HEK293T (cell line): Measurements from ENCODE around the gene ANKRD16.
"Not testable (repeated sequence)": the region's sequence is repeated elsewhere in the genome, so short reads cannot be mapped to it uniquely, and the experiment has no call there.

ENCODE experiments used
- CTCF ChIA-PET: fragments of 350-600 bp; formaldehyde crosslinking; extraction: SDS; loops from one replicate; lab custom pipeline; 2021; ENCODE audit warnings: antibody characterized with exemption, inconsistent platforms; lab: Yijun Ruan, JAX
- POLR2A ChIA-PET: fragments of 350-600 bp; formaldehyde crosslinking; extraction: SDS; loops from one replicate; lab custom pipeline; 2020; ENCODE audit warnings: antibody characterized with exemption, inconsistent platforms; lab: Yijun Ruan, JAX
- DNase-seq: peaks from one replicate; pipeline ENCODE4 v3.0.0; 2012; ENCODE audit warnings: mixed read lengths; ENCODE audit errors: extremely low spot score
- ARNT ChIP-seq: fragments of 450-650 bp; IDR thresholded peaks from 2 replicates; pipeline ENCODE4 v1.6.1; 2017; ENCODE audit warnings: mild to moderate bottlenecking
- BHLHE40 ChIP-seq: fragments of 450-650 bp; IDR thresholded peaks from 2 replicates; pipeline ENCODE4 v1.6.1; 2016; ENCODE audit warnings: mild to moderate bottlenecking, moderate library complexity, borderline replicate concordance
- CTBP1 ChIP-seq: fragments of 450-650 bp; IDR thresholded peaks from 2 replicates; pipeline ENCODE4 v1.6.1; 2016; ENCODE audit warnings: borderline replicate concordance
- ELF4 ChIP-seq: fragments of 450-650 bp; IDR thresholded peaks from 2 replicates; pipeline ENCODE4 v1.6.1; 2017; ENCODE audit warnings: antibody characterized with exemption
- FOXA1 ChIP-seq: fragments of 450-650 bp; IDR thresholded peaks from 2 replicates; pipeline ENCODE4 v1.6.1; 2016; ENCODE audit warnings: mild to moderate bottlenecking
- FOXK2 ChIP-seq: fragments of 450-650 bp; IDR thresholded peaks from 2 replicates; pipeline ENCODE4 v1.6.1; 2016; ENCODE audit warnings: mild to moderate bottlenecking
- FOXM1 ChIP-seq: fragments of 450-650 bp; IDR thresholded peaks from 2 replicates; pipeline ENCODE4 v1.6.1; 2017; ENCODE audit warnings: mild to moderate bottlenecking, borderline replicate concordance
- HDGF ChIP-seq: fragments of 450-650 bp; IDR thresholded peaks from 2 replicates; pipeline ENCODE4 v1.6.1; 2017; ENCODE audit warnings: antibody characterized with exemption, borderline replicate concordance
- L3MBTL2 ChIP-seq: fragments of 450-650 bp; conservative IDR thresholded peaks from 2 replicates; pipeline ENCODE4 v1.6.1; 2016; ENCODE audit warnings: mild to moderate bottlenecking
- LEF1 ChIP-seq: fragments of 450-650 bp; IDR thresholded peaks from 2 replicates; pipeline ENCODE4 v1.6.1; 2017; ENCODE audit warnings: mild to moderate bottlenecking, borderline replicate concordance
- NFRKB ChIP-seq: fragments of 450-650 bp; IDR thresholded peaks from 2 replicates; pipeline ENCODE4 v1.6.1; 2016; ENCODE audit warnings: mild to moderate bottlenecking, moderate library complexity
- SP1 ChIP-seq: fragments of 450-650 bp; IDR thresholded peaks from 2 replicates; pipeline ENCODE4 v1.6.1; 2017
- SUZ12 ChIP-seq: fragments of 450-650 bp; IDR thresholded peaks from 2 replicates; pipeline ENCODE4 v1.6.1; 2016; ENCODE audit warnings: mild to moderate bottlenecking
- TARDBP ChIP-seq: fragments of 450-650 bp; IDR thresholded peaks from 2 replicates; pipeline ENCODE4 v1.6.1; 2016
- ZNF384 ChIP-seq: fragments of 450-650 bp; IDR thresholded peaks from 2 replicates; pipeline ENCODE4 v1.6.1; 2016
- TF ChIP-seq, protein P1 (sequence below): fragments of 450-650 bp; IDR thresholded peaks from 2 replicates; pipeline ENCODE4 v1.6.1; 2016

The ANKRD16 gene

GRCh38 chr10:5915451-5915850, 25.8 kb upstream of the ANKRD16 start:
- TF ChIP-seq BHLHE40 = no peak
- TF ChIP-seq TARDBP = no peak
- TF ChIP-seq ZNF384 = no peak
- TF ChIP-seq CTBP1 = no peak
- TF ChIP-seq NFRKB = no peak
- TF ChIP-seq SUZ12 = no peak
- TF ChIP-seq FOXA1 = no peak
- no peak for TF ChIP-seq ARNT
- no peak for TF ChIP-seq L3MBTL2
- no peak for TF ChIP-seq LEF1
- TF ChIP-seq, protein P1, sequence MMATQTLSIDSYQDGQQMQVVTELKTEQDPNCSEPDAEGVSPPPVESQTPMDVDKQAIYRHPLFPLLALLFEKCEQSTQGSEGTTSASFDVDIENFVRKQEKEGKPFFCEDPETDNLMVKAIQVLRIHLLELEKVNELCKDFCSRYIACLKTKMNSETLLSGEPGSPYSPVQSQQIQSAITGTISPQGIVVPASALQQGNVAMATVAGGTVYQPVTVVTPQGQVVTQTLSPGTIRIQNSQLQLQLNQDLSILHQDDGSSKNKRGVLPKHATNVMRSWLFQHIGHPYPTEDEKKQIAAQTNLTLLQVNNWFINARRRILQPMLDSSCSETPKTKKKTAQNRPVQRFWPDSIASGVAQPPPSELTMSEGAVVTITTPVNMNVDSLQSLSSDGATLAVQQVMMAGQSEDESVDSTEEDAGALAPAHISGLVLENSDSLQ = no peak
- no peak for TF ChIP-seq FOXK2
- no peak for TF ChIP-seq FOXM1
- TF ChIP-seq SP1 = no peak
- no peak for TF ChIP-seq ELF4
- no peak for TF ChIP-seq HDGF
- ChIA-PET CTCF (no interaction called here), POLR2A (interaction anchor here (1.2 kb wide), 1 partner anchor 26 kb away, joined by 4 read pairs; the partner anchor contains the start of genes ANKRD16 and FBH1)
- DNase-seq = no peak

- no peak for DNase-seq
- no peak for TF ChIP-seq FOXK2
- no peak for TF ChIP-seq LEF1
- no peak for TF ChIP-seq BHLHE40
- no peak for TF ChIP-seq L3MBTL2
- TF ChIP-seq HDGF = no peak
- no peak for TF ChIP-seq ARNT
- no peak for TF ChIP-seq ELF4
- TF ChIP-seq CTBP1 = no peak
- no peak for TF ChIP-seq SP1
- TF ChIP-seq FOXM1 = no peak
- no peak for TF ChIP-seq TARDBP
- TF ChIP-seq, protein P1 = no peak
- TF ChIP-seq FOXA1 = no peak
- no peak for TF ChIP-seq NFRKB
- no peak for TF ChIP-seq ZNF384
- no peak for TF ChIP-seq SUZ12
- POLR2A ChIA-PET = no interaction called here
- CTCF ChIA-PET = no interaction called here
Observed at GRCh38 chr10:5913736-5914135, 24.0 kb upstream of the ANKRD16 start.

DNA sequence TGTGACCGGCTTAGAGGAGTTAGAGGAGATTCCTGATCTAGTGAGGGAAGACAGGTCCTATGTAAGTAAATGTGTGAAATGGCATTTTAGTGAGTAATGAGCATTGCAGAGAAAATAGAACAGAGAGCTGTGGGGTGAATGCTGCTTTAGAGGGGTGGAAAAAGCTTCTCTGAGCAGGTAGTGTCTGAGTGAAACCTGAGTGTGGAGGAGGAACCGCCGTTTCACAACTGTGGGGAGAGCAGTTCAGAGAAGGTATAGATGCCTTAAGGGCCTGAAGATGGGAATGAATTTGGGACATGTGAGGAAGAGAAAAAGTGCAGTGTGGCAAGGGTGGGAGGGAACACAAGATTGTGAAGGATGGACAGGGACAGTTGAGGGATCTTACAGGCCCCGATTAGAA, 22.0 kb upstream of the ANKRD16 start:
- no peak for DNase-seq
- no peak for TF ChIP-seq FOXM1
- TF ChIP-seq LEF1 = no peak
- TF ChIP-seq L3MBTL2 = no peak
- TF ChIP-seq ELF4 = no peak
- no peak for TF ChIP-seq FOXA1
- TF ChIP-seq, protein P1 = no peak
- no peak for TF ChIP-seq CTBP1
- TF ChIP-seq SP1 = no peak
- TF ChIP-seq SUZ12 = no peak
- ChIA-PET CTCF (no interaction called here), POLR2A (no interaction called here)

GRCh38 chr10:5910323-5911100, 20.8 kb upstream of the ANKRD16 start:
- ChIA-PET CTCF (no interaction called here), POLR2A (no interaction called here)
- no peak for DNase-seq
- TF ChIP-seq L3MBTL2 = no peak
- no peak for TF ChIP-seq SP1
- TF ChIP-seq HDGF = no peak
- no peak for TF ChIP-seq FOXK2
- no peak for TF ChIP-seq FOXM1

DNA sequence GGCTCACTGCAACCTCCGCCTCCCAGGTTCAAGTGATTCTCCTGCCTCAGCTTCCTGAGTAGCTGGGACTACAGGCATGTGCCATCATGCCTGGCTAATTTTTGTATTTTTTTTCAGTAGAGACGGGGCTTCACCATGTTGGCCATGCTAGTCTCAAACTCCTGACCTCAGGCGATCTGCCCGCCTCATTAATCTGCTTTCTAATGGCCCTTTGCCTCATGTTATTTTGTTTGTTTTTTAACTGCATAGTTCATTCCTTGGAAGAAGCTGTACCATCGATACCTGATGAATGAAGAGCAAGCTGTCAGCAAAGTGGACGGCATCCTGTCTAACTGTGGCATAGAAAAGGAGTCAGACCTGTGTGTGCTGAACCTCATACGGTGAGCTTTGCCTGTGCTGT, 19.0 kb upstream of the ANKRD16 start:
- DNase-seq, POLR2A ChIA-PET, CTCF ChIA-PET: not testable (repeated sequence)

DNA sequence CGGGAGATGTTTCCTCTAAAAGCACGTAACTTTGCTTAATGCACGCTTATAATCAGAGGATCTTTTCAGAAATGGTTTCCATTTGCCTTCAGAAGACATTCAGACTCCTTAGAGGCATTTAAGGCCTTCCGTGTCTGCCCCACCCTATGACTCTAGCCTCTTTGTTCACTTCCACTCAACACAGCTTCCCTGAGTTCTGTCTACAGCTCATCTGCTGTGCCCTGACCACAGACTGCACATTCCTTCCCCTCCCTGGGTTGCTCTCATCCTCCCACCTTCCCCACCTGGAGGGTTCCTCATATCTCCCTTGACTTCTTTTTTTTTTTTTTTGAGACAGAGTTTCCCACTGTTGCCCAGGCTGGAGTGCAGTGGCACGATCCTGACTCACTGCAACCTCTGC, 17.0 kb upstream of the ANKRD16 start:
- DNase-seq = no peak
- POLR2A ChIA-PET = no interaction called here
- CTCF ChIA-PET = no interaction called here
- TF ChIP-seq SP1 (no peak), LEF1 (no peak), FOXM1 (no peak), ZNF384 (no peak), NFRKB (no peak)
- TF ChIP-seq, protein P1 = no peak
